Body of pancreas (tissue), 4 donors: Measurements from ENCODE around the gene TTC28.

Experiments used
- CTCF ChIP-seq, 7 experiments: fragments of 450-650 bp in 4 of 7; fragments of 200-600 bp in 3 of 7; sonication (generic) in 3 of 7; IDR thresholded peaks; one replicate each; pipeline ENCODE4 v1.5.1; 2016 to 2019; ENCODE audit warnings: antibody characterized with exemption in 7 of 7
- POLR2A ChIP-seq, 3 donors: fragments of 450-650 bp; IDR thresholded peaks; one replicate each; pipeline ENCODE4 v1.6.1; 2016; ENCODE audit warnings: antibody characterized with exemption in 3 of 3, mild to moderate bottlenecking in 2 of 3

GRCh38 chr22:27984001-27984695 is 695.5 kb downstream of the TTC28 start:
- TF ChIP-seq CTCF (IDR thresholded peaks at IDR 0.05) (no peak), POLR2A (IDR thresholded peaks at IDR 0.05) (no peak)
